HG03196 (cell line): ENCODE measurements around the gene EOGT.

Experiments used
- ATAC-seq: cut with Tn5 transposase; IDR thresholded peaks from one replicate; pipeline ENCODE4 v1.9.1; 2021; ENCODE audit not compliant: unreplicated experiment

Gene EOGT

DNA sequence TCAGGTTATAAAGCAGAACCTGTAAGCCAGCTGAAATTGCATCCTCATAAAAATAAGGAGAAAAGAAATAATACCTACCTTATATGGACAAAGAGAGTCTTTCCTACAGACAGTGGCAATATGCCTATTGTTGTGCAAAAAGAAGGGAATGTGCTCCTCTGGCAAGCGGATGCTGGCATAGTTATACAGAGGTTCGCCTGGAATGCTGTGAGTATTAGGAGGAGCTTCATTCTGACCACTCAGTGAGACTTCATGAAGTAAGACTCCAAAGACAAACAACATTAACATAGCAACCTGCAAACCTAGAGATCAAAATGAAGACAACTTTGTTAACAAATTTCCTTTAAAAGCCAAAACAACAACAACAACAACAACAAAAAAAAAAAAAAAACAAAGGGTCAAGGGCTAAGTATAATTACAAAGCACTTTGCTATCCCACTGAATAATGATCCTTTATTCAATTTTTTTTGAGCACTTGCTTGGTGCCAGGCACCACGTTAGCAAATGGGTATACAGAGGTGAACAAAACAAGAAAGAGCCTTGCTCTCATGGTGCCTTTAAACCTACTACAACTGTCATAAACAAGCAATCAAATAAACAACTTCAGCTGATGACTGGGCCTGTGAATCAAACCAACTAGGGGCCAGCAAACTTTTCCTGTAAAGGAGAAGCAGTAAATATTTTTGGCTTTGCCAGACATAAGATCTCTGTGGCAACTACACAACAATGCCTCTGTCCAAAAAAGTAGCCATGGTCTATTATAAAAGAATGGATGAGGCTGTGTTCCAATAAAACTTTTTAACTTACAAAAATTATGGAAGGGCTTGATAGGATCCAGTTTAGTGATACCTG lies 3.7 kb downstream of the EOGT start:
- ATAC-seq: no peak

DNA sequence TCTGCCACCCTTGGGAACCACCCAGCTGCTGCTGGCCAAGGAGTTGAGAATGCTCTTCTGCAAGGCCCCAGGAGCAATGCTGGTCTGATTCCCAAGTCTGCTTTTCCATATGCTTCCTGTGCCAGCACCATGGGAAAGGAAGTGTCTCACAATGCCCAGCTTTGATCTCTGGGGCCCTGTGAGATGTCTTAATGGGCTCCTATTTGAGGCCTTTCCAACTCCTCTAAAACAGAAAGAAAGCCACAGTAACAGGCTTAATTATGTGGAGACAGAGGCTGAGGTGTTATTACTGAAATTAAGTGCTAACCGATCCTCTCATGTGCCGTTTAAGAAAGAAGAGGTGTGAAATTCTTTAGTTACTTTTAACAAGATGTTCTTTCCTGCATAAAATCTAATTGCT lies 4.5 kb downstream of the EOGT start:
- no peak for ATAC-seq

DNA sequence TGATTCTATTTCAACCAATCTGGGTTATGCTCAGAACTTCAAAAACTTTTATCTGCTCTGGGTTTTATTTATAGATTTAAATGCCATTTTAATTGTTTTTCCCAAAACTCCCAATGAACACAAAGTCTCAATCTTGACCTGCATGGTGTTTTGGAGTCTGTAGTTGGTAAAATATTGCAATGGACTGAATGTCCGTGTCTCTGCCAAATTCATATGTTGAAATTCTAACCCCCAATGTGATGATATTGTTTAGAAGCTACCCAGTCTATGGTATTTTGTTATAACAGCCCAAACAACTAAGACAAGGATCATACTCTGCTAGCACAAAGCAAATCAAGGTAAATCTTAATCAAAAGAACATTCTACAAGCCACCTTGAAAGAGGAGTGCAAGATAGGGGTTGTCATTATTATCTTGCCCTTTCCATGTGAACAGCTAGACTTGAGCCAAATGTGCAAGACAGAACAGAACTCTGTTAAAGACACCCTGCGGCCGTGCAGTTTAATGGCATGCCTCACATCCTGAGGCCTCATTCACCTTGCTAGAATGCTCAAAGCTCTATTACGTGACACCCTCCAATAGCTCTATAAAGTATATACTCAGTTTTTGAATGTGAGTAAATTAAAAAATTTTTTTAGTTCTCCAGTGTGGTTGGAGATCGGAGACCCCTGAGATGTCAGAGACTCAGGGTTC lies 7.5 kb downstream of the EOGT start:
- ATAC-seq: no peak

DNA sequence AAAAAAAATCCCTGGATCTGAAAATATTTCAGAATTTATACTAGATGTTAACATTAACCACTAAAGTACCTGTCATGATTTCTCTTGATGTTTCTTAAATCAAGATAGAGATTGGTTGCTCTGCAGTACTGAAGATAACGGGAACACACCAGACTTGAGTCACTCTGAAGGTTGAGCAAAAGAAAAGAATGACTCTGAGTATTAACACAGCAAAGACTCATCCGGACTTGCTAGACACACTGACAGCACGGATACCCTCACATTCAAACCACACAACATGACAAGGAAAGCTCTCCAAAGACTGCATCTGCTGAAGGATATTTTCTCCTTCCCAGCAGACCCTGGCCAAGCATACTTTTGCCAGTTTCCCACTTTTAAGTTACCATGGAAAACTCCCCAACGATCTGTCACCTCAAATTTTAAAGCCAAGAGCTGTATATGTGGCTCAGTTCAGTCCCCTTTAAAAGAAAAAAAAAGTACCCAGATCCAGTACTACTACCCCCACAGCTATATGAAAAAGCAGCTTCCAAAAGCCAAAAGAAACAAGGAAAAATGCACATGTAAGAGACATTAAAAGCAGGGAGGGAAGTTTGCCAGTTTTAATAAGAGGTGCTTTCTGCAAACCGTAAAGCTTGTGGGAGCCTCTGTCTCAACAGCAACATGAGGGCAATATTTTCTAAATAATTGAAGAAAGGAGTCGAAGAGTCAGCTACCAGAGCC lies 8.3 kb downstream of the EOGT start:
- ATAC-seq: no peak

DNA sequence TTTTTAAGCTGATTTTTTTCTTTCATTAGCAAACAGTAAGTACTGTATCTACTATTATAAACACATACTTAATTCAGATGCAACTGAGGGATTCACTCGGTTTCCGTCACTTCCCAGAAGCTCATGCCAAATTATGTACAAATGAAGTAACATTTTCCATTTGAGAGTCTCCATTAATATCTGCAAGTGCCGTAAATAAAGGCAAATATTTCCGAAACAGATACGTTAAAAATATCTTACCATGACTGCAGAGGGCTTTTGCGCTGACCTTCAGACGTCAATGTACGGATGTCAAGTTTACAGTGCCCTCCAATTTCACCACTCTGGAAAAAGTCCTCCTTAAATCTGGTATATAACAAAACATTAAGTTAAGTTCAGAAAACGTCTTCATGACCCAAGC lies 9.3 kb downstream of the EOGT start:
- ATAC-seq: no peak

DNA sequence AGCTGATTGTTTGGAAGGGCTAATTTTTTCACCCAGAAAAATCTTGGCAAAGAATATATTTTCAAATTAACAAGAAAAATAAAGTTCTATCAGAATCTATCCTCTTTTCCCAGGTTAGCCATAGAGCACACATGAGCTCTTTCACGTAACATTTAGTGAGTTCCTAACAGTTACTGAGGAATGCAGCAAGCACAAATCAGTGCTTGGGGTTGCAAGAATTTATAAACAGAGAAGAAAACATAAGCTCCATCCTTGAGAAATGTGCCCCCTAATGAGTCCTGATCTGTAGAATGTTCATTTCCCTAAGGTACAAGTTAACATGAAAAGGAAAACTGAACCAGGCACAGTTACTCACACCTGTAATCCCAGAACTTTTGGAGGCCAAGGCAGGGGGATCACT lies 13.9 kb downstream of the EOGT start:
- no peak for ATAC-seq

DNA sequence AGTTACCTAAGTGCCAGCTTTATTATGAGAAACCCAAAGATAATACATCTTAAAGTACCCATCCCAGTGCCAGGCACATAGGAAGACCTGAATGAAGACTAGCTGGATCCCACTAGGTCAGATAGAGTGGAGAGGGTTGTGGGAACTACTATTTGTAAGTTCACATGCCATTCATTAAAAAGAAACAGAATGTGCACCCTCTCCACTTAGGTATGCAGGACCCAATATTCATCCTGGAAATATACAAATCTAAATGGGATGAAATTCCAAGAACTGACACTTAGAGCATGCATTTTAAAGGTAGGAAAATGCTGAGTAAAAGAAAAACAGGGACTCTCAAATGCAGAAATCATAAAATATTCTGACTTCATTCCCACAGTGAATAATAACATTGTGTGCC lies 14.3 kb downstream of the EOGT start:
- no peak for ATAC-seq

DNA sequence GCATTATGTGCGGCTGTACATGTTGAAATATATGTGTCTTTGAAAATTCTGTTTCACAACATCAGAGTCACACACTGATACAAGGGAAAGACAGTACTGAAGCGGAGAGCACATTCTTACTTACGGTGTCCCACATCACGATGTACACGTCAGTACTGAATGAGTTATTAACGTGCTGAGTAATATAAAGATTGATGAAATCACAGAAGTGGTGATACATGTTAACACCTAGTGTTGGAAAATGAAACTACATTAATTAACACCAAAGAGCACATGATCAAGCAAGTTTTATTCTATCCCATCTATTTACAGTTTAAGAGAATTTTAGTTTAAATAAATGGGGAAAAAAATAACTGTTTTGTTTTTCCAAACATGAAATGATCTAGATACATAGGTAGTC lies 15.6 kb downstream of the EOGT start:
- no peak for ATAC-seq

DNA sequence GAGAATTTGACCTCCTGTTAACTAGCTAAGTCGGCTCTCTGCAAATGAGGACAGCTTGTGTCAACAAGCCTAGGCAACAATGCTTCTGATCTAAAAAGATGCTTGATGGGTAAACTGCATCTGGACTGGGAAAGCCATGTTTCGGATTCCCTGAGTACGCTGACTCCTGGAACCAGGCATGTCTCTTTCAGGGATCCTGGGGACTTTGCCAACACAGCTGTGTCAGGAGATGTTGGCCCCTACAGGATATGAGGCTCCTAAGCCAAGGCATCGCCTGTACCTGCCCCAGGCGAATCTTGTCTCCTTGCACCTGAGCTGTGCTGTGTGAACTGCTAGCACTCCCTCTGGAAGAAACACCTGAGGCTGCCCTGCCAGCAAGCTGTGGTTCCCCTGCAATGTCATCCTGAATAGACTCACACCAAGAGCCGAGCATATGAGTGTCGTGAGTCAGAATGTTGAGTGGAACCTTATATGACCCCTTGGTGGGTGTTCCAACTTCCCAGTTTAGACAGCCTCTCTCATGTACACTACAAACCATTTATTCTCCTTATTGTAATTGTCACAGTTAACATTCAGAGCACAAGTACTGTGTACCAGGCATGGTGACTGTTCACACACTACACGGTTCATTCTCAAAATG lies 17.0 kb downstream of the EOGT start:
- ATAC-seq: no peak

DNA sequence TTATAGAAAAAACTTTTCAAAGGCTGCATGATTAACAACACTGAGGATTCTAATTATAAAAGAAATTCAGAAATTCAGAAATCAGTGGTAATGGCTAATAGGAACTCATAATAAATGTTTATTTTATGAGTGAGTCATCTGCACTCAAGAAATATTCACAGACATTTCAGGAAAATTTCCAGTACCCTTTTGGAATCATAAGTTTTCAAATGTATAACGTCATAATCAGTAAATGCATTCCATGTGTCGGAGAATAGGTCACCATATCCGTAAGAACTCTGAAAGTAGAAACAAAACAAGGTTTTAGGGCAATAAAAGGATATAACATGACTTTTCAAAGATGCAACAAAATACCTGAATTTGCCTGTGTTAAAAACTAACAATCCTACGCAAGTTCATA lies 24.7 kb downstream of the EOGT start:
- no peak for ATAC-seq

DNA sequence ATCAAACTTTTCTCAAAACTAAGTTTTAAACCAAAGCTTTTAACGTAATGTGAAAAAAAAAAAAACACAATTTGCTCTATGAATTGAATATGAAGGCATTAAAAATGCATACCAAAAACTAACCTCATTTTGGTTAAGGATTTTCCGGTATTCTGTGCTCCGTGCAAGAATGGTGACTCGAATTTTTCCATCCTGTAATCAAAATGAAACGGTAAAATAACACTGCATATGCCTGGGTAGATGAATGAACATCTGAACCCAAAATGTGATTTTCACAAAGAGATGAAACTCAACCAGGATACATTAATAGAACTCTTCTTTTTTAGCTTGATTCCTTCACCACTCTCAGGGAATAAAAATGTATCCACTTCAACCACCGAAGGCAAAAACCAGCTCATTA lies 26.2 kb downstream of the EOGT start:
- no peak for ATAC-seq

DNA sequence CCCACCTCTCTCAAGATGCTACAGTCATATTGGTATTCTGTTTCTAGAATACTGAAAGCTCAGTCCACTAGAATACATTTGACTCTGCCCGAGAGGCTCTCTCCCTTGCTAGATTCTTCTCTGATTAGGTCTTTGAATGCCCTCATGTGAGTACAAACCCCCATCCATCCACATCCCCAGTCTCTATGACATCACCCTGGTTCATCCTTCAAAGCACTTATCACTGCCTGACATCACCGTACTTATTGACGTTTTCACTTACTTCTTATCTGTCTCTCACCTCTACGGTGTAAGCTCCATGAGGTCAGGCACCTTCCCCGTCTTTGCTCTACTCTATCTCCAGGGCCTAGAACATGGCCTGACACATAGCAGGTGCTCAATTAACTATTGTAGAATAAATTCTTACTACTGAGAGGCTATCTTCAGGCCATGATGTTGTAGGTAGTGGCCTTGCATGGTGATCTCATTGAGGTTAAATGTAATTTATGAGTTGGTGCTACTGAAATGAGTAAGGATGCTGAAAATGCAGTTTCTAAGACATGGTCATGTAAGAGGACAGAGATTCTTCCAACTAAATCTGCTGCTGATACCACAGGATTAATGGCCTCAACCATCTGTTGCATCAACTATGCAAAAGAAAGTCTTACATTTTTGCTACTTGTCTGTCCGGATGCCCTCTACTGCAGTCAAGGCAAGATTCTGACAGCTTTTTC lies 26.8 kb downstream of the EOGT start:
- no peak for ATAC-seq

DNA sequence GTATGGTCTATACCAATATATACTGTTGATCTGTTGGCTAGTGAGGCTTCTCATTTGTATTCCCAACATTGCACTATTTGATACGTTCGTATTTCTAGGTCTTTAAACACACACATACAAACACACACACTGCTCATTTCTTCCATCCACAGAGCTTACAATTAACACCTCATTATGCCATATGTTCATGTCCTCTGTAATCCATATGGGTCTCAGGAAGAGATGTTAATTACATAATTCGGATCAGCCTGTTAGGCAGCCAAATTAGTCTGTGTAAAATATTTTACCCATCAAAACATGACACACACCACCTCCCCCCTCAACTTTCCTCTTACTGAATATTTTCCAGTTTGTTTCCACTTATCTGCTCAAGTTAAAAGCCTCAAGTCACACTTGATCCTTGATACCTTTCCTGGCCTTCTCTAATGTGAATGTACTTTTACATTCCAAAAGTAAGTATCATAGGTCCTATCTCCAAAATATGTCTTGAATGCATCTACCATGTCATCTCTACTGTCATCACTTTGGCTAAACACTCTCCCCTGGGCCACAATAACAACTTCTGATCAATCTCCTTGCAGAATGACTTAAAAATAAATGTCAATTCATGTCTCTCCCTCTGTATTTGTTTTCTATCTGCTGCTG lies 28.2 kb downstream of the EOGT start:
- ATAC-seq: no peak

DNA sequence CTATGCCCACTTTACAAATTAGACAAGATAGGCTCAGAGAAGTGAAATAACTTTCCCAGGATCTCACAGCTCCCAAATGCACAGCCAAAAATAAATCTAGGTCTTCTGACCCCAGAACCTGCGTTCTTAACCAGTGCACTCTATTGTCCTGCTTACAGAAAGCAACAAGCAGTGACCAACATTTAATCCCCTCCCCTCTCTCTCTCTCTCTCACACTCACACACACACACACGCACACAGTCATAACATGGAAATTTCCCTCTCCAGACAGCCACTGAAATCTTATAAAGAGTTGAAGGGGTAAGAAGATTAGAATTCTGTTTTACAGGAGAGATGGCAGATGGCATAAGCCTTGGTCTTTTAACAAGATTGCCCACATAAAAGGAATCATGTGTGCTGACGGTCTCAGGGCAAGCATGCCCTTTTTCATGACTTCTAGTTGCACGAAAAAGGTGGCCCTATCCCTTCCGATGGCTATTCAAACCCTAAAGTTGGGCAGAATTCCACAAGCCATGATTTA lies 29.4 kb downstream of the EOGT start:
- no peak for ATAC-seq

DNA sequence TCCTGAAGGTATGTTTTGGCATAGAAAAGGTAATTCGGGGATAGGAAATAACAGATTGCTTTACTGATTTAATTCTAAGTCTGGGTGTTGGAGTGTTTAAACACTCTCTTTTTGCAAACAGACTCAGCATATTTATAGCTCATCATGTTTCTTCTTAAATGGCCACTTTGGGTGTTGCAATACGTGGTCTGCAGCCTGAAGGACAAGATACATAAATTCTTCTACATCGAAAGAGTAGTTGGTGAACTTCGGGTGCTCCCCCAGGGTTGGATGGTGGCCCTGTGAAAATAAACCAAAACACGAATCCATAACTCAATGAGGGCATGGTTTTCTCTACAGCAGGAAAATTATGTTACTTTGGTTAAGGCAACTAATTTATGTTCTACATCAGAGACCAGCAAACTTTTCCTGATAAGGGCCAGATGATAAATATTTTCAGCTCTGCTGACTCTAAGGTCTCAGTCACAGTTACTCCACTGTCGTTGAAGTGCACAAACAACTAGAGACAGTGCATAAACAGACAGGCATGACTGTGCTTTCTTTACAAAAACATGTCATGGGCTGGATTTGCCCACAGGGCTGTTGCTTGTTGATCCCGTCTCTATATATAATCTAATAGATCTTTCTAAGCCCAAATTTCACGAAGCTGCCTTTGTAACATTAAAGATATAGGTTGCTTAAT lies 35.9 kb downstream of the EOGT start:
- no peak for ATAC-seq

DNA sequence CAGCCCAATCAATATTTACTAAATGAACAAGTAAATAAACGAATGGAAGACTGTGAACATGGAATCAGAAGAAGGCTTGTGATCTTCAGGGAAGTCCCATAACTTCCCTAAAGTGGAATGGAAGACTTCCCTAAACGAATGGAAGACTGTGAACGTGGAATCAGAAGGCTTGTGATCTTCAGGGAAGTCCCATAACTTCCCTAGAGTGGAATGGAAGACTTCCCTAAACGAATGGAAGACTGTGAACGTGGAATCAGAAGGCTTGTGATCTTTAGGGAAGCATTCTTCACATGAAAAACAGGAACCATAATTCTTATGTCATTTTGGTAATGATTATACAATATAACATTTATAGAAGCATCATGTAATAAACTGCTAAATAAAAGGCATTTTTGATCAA lies 38.8 kb downstream of the EOGT start:
- ATAC-seq: no peak

DNA sequence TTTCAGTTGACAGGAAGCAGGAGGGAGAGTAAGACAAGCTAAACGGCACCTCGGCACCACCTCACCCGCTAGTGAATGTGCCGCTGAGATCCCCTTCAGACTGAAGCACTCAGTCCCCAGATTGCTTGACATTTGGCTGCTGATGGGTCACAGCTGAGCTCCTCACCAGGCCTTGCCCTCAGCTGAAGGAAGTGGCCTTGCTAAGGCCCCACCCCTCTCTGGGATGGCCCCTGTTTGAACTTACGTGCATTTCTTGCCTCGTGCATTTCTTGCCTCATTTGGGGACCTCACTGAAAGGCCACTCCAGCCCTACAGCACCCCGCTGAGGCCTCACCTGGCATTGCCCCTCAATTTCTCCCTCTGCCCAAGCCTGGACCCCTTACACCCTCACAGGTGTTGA lies 39.8 kb downstream of the EOGT start:
- ATAC-seq: no peak

DNA sequence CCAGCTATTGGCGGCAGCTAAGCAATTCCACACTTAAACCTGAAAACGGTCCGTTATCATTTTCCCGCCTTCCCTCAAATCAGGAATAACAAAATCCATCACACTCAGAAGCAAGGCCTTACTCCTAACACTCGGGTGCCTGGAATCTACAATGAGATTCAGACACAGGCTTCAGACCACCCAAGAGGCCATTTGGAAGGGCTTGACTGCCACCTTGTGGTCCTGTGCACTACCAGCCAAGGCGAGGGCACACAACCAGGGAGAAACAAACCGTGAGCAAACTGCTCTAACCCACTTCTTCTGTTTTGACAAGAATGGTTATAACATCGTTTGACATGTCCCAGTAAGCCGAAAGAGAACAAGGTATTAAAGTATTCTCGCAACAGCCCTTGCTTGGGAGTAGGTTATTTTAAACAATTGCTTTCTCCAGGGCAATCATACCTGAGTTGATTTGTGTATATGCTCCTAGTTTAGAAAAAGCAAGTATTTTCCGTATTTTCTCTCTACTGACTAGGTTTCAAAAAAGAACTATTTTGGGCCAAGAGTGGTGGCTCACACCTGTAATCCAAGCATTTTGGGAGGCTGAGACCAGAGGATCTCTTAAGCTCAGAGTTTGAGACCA lies 41.0 kb downstream of the EOGT start:
- ATAC-seq: peak; percentile 70

DNA sequence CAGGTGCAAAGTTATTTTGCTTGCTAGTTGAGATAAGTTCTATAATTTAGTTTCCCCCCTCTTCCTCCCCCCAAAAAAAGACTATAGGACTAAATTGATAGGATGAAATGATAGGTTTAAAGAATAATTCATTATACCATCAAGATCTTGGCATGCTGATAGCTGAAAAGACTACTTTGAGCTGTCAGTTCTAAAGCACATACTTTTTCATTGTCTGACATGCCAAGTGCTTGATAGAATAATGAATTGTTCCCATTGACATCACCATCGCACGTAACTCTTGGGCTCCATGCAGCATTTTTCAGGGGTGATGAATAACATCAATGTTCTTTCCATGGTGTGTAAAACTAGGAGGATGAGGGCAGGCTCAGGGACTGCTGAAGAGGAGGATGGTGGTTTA lies 48.8 kb downstream of the EOGT start:
- no peak for ATAC-seq
